Subcutaneous adipose tissue (tissue), 4 donors: Measurements from ENCODE around the gene CFAP92. TPM values are rescaled to one million over a fixed set of nuclear protein-coding genes. Genes with fewer than 3 reads are reported as not detected.

Experiments used
- total RNA-seq, 4 donors: library from RNA; depleted of rRNA; stranded (reverse); fragments of >200 nt; gene quantifications; one replicate each; pipeline ENCODE4 v1.1.0, GENCODE V29; 2016
- TF ChIP-seq, protein P1 (sequence below): fragments of 450-650 bp; IDR thresholded peaks from one replicate; pipeline ENCODE4 v1.5.1; 2016; ENCODE audit warnings: low read depth, mild to moderate bottlenecking, control low read depth, antibody characterized with exemption, moderate library complexity

Gene CFAP92
- total RNA-seq, 4 donors from 2014 or later: 0.22 to 1.5 (median 0.90) TPM

DNA sequence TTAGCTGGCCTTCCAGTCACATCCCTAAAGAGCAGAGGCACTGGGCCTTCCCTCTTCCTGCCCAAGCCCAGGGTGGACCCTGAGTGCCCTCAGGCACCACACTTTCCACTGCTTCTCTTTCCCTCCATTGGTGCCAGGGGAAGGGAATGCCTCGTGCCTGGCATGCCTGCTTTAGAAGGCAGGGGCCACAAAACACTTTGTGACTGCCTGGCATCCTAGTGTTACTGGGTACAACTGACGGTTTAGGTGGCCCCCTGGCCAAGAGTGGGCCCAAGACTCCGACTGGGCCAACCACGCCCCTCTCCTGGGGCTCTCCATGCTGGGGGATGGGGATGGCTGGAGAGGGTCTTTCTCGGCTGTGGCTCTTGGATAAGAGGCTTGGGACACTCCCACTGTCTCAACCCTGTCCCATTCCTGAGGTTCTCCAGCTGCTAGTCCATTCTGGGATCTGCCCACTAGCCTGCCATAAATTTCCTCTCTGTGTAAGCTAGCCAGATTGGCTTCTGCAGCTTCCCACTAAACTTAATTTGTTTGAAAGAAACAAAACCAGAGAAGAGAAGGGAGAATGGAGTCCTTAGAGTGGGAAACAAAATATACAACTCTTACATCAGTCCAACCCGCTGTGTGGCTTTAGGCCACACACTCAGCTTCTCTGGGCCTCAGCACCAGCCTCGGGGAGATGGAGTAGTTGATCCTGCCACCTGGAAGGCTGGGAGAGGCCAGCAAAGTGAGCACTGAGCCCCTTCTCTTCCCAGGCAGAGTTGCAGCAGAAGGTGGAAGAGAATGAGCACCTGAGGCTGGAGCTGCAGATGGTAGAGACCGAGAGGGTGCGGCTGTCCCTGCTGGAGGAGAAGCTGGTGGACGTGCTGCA is 42.6 kb upstream of the CFAP92 start:
- TF ChIP-seq, protein P1, sequence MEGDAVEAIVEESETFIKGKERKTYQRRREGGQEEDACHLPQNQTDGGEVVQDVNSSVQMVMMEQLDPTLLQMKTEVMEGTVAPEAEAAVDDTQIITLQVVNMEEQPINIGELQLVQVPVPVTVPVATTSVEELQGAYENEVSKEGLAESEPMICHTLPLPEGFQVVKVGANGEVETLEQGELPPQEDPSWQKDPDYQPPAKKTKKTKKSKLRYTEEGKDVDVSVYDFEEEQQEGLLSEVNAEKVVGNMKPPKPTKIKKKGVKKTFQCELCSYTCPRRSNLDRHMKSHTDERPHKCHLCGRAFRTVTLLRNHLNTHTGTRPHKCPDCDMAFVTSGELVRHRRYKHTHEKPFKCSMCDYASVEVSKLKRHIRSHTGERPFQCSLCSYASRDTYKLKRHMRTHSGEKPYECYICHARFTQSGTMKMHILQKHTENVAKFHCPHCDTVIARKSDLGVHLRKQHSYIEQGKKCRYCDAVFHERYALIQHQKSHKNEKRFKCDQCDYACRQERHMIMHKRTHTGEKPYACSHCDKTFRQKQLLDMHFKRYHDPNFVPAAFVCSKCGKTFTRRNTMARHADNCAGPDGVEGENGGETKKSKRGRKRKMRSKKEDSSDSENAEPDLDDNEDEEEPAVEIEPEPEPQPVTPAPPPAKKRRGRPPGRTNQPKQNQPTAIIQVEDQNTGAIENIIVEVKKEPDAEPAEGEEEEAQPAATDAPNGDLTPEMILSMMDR: no peak

DNA sequence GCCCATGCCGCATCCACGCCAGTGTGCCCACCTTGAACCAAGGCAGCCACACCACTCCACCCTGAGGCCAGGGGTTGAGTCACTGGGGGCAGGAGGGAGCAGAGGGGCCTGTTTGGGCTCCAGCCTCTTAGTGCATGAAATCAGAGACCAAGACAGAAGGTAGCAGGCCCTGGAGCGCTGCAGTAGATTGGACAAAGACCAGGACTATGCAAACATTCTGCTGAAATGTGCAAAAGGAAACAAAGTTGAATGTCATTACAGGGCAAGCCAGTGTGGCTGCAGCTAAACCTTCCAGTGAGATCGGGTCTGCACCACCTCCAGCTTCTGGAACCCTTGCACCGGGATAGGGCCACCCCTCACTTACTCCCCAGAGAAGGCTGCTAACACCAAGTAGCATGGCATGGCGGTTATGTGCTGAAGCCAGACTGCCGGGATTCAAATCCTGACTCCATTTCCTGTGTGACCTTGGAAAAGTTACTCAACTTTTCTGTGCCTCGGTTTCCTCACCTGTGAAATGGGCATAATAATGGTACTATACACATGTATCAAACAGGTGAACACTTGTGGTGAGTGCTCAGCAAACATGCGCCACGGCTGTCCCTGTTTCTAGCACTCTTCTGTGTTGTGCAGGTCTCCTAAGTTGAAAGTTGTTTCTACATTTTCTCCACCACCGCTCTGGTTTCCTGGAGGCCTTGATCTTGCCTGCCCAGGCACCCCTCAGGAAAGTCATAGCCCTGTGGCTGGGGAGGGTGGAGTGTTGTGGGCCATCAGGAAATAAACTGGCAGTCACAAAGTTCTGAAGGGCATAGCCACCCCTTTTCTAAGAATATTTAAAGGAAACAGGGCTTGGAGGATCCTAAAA is 41.7 kb upstream of the CFAP92 start:
- TF ChIP-seq, protein P1: no peak

DNA sequence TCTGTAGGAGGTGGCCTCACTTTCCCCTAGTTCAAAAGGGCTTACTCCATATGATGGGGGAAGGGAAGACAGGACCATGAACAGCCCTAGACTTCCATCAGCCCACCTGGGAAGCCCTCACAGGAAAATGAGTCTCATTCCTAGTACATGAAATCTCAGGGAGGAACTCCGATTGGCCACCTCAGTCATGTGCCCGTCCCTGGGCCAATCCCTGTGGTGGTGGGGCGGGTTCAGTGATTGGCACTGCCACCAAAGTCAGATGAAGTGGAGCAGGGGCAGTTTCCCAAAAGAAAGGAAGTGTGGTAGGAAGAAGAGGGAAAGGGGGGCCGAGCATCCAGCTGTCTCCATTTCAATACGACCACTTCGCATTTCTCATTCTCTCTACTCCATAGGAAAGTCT is 40.8 kb upstream of the CFAP92 start:
- TF ChIP-seq, protein P1: no peak

DNA sequence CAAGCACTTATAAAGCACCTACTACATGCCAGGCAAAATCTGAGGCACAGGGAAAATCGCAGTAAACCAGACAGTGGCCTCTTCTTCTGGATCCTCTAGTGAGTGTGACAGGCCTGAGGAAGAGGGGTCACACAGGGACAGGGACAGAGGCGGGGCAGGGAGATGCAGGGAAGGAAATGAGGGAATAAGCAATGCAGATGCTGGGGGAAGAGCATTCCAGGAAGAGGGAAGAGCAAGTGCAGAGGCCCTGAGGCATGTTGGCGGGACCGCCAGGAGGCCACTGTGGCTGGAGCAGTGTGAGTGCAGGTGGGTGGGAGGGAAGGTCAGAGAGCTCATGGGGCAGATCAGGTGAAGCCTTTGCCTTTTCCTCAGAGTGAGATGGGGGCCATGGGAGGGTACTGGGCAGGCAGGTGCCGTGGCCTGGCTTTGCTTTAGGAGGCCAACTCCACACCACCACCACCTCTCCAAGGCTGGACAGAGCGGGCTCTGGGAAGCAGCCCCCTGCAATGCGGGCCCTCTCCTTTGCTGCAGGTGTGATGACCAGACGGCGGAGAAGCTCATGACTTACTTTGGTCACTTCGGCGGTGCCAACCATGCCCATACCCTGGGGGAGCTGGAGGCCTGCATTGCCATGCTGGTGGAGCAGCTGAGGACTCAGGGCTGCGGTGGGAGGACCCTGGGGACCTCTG is 39.9 kb upstream of the CFAP92 start:
- TF ChIP-seq, protein P1: no peak

DNA sequence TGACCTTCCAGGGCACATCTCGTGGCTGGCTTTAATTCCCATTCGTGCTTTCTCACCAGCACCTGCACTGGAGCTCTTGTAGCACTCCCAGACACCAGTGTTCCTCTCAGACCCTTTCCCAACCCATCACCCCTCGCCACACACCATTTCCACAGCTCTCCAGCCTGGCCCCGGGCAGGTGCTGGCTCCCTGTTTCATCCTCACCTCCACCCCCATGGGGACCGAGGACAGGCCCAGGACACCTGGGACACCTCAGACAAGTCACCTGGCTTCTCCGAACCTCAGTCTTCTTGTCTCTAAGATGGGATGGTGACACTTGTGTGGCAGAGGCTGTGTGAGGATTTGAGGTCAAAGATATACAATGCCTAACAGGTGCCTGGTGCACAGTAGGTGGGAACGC is 39.3 kb upstream of the CFAP92 start:
- TF ChIP-seq, protein P1: no peak

DNA sequence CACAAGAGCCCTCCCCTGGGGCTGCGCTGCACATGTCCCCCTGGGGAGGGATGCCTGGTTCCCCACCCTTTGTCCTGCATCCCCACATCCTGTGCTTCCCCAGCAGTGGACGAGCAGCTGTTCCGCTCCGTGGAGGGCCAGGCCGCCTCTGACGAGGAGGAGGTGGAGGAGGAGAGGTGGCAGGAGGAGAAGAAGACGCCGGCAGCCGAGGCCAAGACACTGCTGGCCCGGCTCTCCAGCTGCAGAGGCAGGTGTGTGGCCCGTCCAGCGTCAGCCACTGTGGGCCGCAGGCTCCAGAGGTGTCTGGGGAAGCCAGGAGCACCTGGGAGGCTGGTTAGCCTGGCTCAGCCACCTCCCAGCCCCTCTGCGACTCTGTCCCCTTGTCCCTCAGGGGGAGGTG is 38.8 kb upstream of the CFAP92 start:
- TF ChIP-seq, protein P1: no peak
